Fibroblast of lung (primary cell): ENCODE measurements around the gene U2AF1L4. TPM values are rescaled to one million over a fixed set of nuclear protein-coding genes. Genes with fewer than 3 reads are reported as not detected.

Experiments used
- DNase-seq, 2 donors: peaks; one replicate each; pipeline versions ENCODE4 v3.0.0 to v3.0.0-alpha.2; 2010; ENCODE audit warnings: low read depth in 2 of 2
- H2AFZ ChIP-seq: 2 replicates; pipeline ENCODE4 v1.5.1; 2012; ENCODE audit warnings: low read length, control low read depth, inconsistent platforms
- H3K27ac ChIP-seq: 2 replicates; pipeline ENCODE4 v1.5.1; 2011; ENCODE audit warnings: low read length, control low read depth; ENCODE audit not compliant: insufficient read depth
- H3K27me3 ChIP-seq: 2 replicates; pipeline ENCODE4 v1.5.1; 2011; ENCODE audit warnings: mild to moderate bottlenecking, low read length; ENCODE audit not compliant: control insufficient read depth, insufficient read depth
- H3K36me3 ChIP-seq: 2 replicates; pipeline ENCODE4 v1.5.1; 2011; ENCODE audit warnings: low read length; ENCODE audit not compliant: control insufficient read depth, insufficient read depth
- H3K4me1 ChIP-seq: 2 replicates; pipeline ENCODE4 v1.5.1; 2011; ENCODE audit warnings: low read length; ENCODE audit not compliant: control insufficient read depth, insufficient read depth; ENCODE audit errors: extremely low read depth
- H3K4me2 ChIP-seq: 2 replicates; pipeline ENCODE4 v1.5.1; 2011; ENCODE audit warnings: low read length, control low read depth; ENCODE audit not compliant: insufficient read depth; ENCODE audit errors: extremely low read depth
- H3K4me3 ChIP-seq, 4 experiments: fragments of 200-600 bp in 1 of 4; sonication (generic) in 1 of 4; replicated peaks in 1 of 4; 2 replicates each; pipeline ENCODE4 v1.5.1; 2011 to 2016; ENCODE audit warnings: low read length in 4 of 4, low read depth in 3 of 4, mild to moderate bottlenecking in 3 of 4, control low read depth in 2 of 4, inconsistent platforms in 1 of 4, mixed read lengths in 1 of 4; ENCODE audit not compliant: insufficient read depth in 1 of 4; ENCODE audit errors: control extremely low read depth in 1 of 4
- H3K79me2 ChIP-seq: 2 replicates; pipeline ENCODE4 v1.5.1; 2012; ENCODE audit warnings: mild to moderate bottlenecking, low read length, inconsistent platforms; ENCODE audit not compliant: control insufficient read depth, insufficient read depth
- H3K9ac ChIP-seq: 2 replicates; pipeline ENCODE4 v1.5.1; 2011; ENCODE audit warnings: mild to moderate bottlenecking, low read length, control low read depth; ENCODE audit not compliant: insufficient read depth
- H3K9me3 ChIP-seq: 2 replicates; pipeline ENCODE4 v1.5.1; 2012; ENCODE audit warnings: low read depth, low read length; ENCODE audit not compliant: control insufficient read depth, insufficient read depth
- H4K20me1 ChIP-seq: 2 replicates; pipeline ENCODE4 v1.5.1; 2011; ENCODE audit warnings: low read length; ENCODE audit not compliant: control insufficient read depth, insufficient read depth; ENCODE audit errors: extremely low read depth
- CTCF ChIP-seq, 2 donors: IDR thresholded peaks in 1 of 2; conservative IDR thresholded peaks in 1 of 2; 1 replicate in 1 of 2; 2 replicates in 1 of 2; pipeline ENCODE4 v1.5.1; 2011 to 2012; ENCODE audit warnings: low read length in 2 of 2, control low read depth in 1 of 2, inconsistent platforms in 1 of 2, low read depth in 1 of 2, mild to moderate bottlenecking in 1 of 2
- EZH2 ChIP-seq: IDR thresholded peaks from 2 replicates; pipeline ENCODE4 v1.5.1; 2012; ENCODE audit warnings: low read length, control low read depth, mild to moderate bottlenecking; ENCODE audit errors: missing control alignments
- polyA plus RNA-seq, 2 donors: library from polyadenylated mRNA; depleted of rRNA in 1 of 2; stranded (reverse) in 1 of 2; unstranded in 1 of 2; fragments of >200 nt; gene quantifications; 2 replicates each; pipeline ENCODE4 v1.2.1, GENCODE V29; 2011 to 2012; ENCODE audit warnings: missing spikeins in 1 of 2
- total RNA-seq: library from RNA; depleted of rRNA; stranded (reverse); fragments of >200 nt; gene quantifications from 2 replicates; pipeline ENCODE4 v1.2.1, GENCODE V29; 2014

The U2AF1L4 gene
- total and polyA plus RNA-seq, 2 donors (not counting 1 experiment from before 2014, with no cell fraction given), result 9.1 to 11.9 TPM

GRCh38 chr19:35775046-35775297 is 29.8 kb upstream of the U2AF1L4 start:
- H3K4me3 ChIP-seq, result peak overlapping the region in 2 of 4 experiments; percentile 40 to 45
- peak overlapping the region; percentile 30 for H3K4me2 ChIP-seq
- TF ChIP-seq EZH2 (no peak), CTCF (conservative IDR thresholded peaks at IDR 0.05 in 1 of 2, IDR thresholded peaks at IDR 0.05 in 1 of 2; ENCODE audit: low read depth in 1 of 2, low read length in 2 of 2) (no peak)
- H3K4me1 ChIP-seq, result peaks cover 4% of the 10 kb centered on the region
- no peaks in the 10 kb centered on the region for H4K20me1 ChIP-seq
- H3K36me3 ChIP-seq, result no peaks in the 10 kb centered on the region
- no peak for DNase-seq
- H3K9me3 ChIP-seq, result no peaks in the 10 kb centered on the region
- H3K27me3 ChIP-seq, result no peaks in the 10 kb centered on the region
- peaks cover 3% of the 10 kb centered on the region for H3K79me2 ChIP-seq
- no peak overlapping the region for H3K27ac ChIP-seq
- H3K9ac ChIP-seq, result no peak overlapping the region
- H2AFZ ChIP-seq, result no peak overlapping the region

GRCh38 chr19:35774274-35775045 is 29.2 kb upstream of the U2AF1L4 start:
- no peak overlapping the region for H2AFZ ChIP-seq
- DNase-seq, result no peak
- H3K4me3 ChIP-seq, result peak overlapping the region in 2 of 4 experiments; percentile 40 to 45

More at GRCh38 chr19:35774274-35775045, 29.2 kb upstream of the U2AF1L4 start:
- TF ChIP-seq EZH2, result no peak
- TF ChIP-seq CTCF (conservative IDR thresholded peaks at IDR 0.05 in 1 of 2, IDR thresholded peaks at IDR 0.05 in 1 of 2; ENCODE audit: low read depth in 1 of 2, low read length in 2 of 2), result no peak
- H4K20me1 ChIP-seq, result no peaks in the 10 kb centered on the region
- peaks cover 4% of the 10 kb centered on the region for H3K4me1 ChIP-seq
- H3K9me3 ChIP-seq, result no peaks in the 10 kb centered on the region
- H3K79me2 ChIP-seq, result peaks cover 3% of the 10 kb centered on the region
- peak overlapping the region; percentile 30 for H3K4me2 ChIP-seq
- H3K9ac ChIP-seq, result no peak overlapping the region
- no peak overlapping the region for H3K27ac ChIP-seq
- no peaks in the 10 kb centered on the region for H3K36me3 ChIP-seq
- no peaks in the 10 kb centered on the region for H3K27me3 ChIP-seq
